Calu3 (cell line): ENCODE measurements around the gene SHROOM3. TPM values are rescaled to one million over a fixed set of nuclear protein-coding genes. Genes with fewer than 3 reads are reported as not detected.

Source experiments
- BruUV-seq: library from RNA; stranded (reverse); fragments of 400-500 nt; replicated peaks from 2 replicates; lab custom pipeline; 2021; lab: Mats Ljungman, UMichigan
- CTCF ChIA-PET: fragments of 300-600 bp; sonication (Branson Sonifier 250); formaldehyde crosslinking; loops from one replicate; lab custom pipeline; 2022; ENCODE audit warnings: antibody characterized with exemption; lab: Charles Lee
- DNase-seq: peaks from one replicate; pipeline ENCODE4 v3.0.0; 2022
- H3K27ac Mint-ChIP-seq: one replicate; pipeline ENCODE4 v1.8.0; 2022; ENCODE audit warnings: mixed read lengths; ENCODE audit not compliant: unreplicated experiment
- H3K27me3 Mint-ChIP-seq: one replicate; pipeline ENCODE4 v1.8.0; 2022; ENCODE audit warnings: mixed read lengths; ENCODE audit not compliant: unreplicated experiment
- H3K36me3 Mint-ChIP-seq: one replicate; pipeline ENCODE4 v1.8.0; 2022; ENCODE audit warnings: mild to moderate bottlenecking, moderate library complexity, mixed read lengths; ENCODE audit not compliant: insufficient read depth, unreplicated experiment
- H3K4me1 Mint-ChIP-seq: one replicate; pipeline ENCODE4 v1.8.0; 2022; ENCODE audit warnings: mild to moderate bottlenecking, low read depth, mixed read lengths; ENCODE audit not compliant: unreplicated experiment
- H3K4me3 Mint-ChIP-seq: one replicate; pipeline ENCODE4 v1.8.0; 2022; ENCODE audit warnings: mild to moderate bottlenecking, low read depth, moderate library complexity, mixed read lengths; ENCODE audit not compliant: unreplicated experiment
- H3K9me3 Mint-ChIP-seq: one replicate; pipeline ENCODE4 v1.8.0; 2022; ENCODE audit warnings: low read depth, mixed read lengths; ENCODE audit not compliant: unreplicated experiment
- CTCF ChIP-seq: fragments of 200-600 bp; IDR thresholded peaks from one replicate; pipeline ENCODE4 v1.8.0; 2022; ENCODE audit warnings: antibody characterized with exemption; ENCODE audit not compliant: unreplicated experiment
- intact Hi-C: fragments of 100-400 bp; cut with micrococcal nuclease; formaldehyde crosslinking; loops from one replicate; pipeline ENCODE4 v1.10.0; 2022; ENCODE audit not compliant: unreplicated experiment
- total RNA-seq: library from RNA; stranded (reverse); gene quantifications from 2 replicates; pipeline ENCODE4 v1.2.3, GENCODE V29; 2022

Gene SHROOM3
- total RNA-seq, 1 experiment from 2014 or later = 114 TPM

GRCh38 chr4:76459291-76459723 lies 24.3 kb downstream of the SHROOM3 start:
- BruUV-seq = no TSS peak
- H3K4me1 Mint-ChIP-seq = peaks cover 10% of the 10 kb centered on the region
- H3K36me3 Mint-ChIP-seq = no peaks in the 10 kb centered on the region
- H3K27ac Mint-ChIP-seq = no peak overlapping the region
- CTCF ChIA-PET = no interaction called here
- intact Hi-C loops = no loop called here
- H3K9me3 Mint-ChIP-seq = peaks cover 8% of the 10 kb centered on the region
- H3K4me3 Mint-ChIP-seq = no peak overlapping the region
- DNase-seq = no peak
- TF ChIP-seq CTCF = no peak
- no peaks in the 10 kb centered on the region for H3K27me3 Mint-ChIP-seq

- Mint-ChIP-seq H3K4me3 (no peak overlapping the region), H3K27ac (no peak overlapping the region), H3K9me3 (peaks cover 8% of the 10 kb centered on the region), H3K4me1 (peaks cover 1% of the 10 kb centered on the region), H3K27me3 (no peaks in the 10 kb centered on the region), H3K36me3 (no peaks in the 10 kb centered on the region)
- DNase-seq = no peak
- CTCF ChIA-PET = no interaction called here
- TF ChIP-seq CTCF = no peak
- intact Hi-C loops = no loop called here
- BruUV-seq = no TSS peak
Measured at GRCh38 chr4:76463568-76463967, 28.5 kb downstream of the SHROOM3 start.

GRCh38 chr4:76470064-76470463 lies 35.0 kb downstream of the SHROOM3 start:
- intact Hi-C loops = no loop called here
- Mint-ChIP-seq H3K4me1 (no peaks in the 10 kb centered on the region), H3K27me3 (no peaks in the 10 kb centered on the region), H3K9me3 (no peaks in the 10 kb centered on the region), H3K27ac (no peak overlapping the region), H3K4me3 (no peak overlapping the region), H3K36me3 (no peaks in the 10 kb centered on the region)
- CTCF ChIA-PET = no interaction called here
- no peak for DNase-seq
- TF ChIP-seq CTCF = no peak
- no TSS peak for BruUV-seq

GRCh38 chr4:76470532-76470931 lies 35.5 kb downstream of the SHROOM3 start:
- DNase-seq = no peak
- Mint-ChIP-seq H3K4me3 (no peak overlapping the region), H3K36me3 (no peaks in the 10 kb centered on the region), H3K4me1 (no peaks in the 10 kb centered on the region), H3K27ac (no peak overlapping the region), H3K9me3 (no peaks in the 10 kb centered on the region), H3K27me3 (no peaks in the 10 kb centered on the region)
- no TSS peak for BruUV-seq
- intact Hi-C loops = no loop called here
- CTCF ChIA-PET = no interaction called here
- TF ChIP-seq CTCF = no peak
